GM19023 (cell line): ENCODE measurements around the gene ZNRF2.

Source experiments
- ATAC-seq: cut with Tn5 transposase; IDR thresholded peaks from one replicate; pipeline ENCODE4 v1.9.1; 2021; ENCODE audit warnings: mild to moderate bottlenecking, moderate library complexity; ENCODE audit not compliant: unreplicated experiment

ZNRF2 gene

DNA sequence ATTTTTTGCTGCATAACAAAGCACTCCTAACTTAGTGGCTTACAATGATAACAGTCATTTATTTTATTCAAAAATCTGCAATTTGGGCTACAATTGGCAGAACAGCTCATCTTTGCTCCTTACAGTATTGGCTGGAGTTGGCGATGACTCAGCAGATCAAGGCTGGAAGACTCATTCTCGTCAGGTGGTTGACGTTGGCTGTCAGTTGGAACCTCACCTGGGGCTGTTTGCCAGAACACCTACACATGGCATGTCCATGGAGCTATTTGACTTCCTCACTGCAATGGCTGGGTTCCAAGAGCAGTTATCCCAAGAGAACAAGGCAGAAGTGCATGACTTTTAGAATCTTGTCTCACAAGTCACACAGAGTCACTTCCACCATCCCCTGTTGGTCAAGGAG lies 119.1 kb downstream of the ZNRF2 start:
- no peak for ATAC-seq

DNA sequence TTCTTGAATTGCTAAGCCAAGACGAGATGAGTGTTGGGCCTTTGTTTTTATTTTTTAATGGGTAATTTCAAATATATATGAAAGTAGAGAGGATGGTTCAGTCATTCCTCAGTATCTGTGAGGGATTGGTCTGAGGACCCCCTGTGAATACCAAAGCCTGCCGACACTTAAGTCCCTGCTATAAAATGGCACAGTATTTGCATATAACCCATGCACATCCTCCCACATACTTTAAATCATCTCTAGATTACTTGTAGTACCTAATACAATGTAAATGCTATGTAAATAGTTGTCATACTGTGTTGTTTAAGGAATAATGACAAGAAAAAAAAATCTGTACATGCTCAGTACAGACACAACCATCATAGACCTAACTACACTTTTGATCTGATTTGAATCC lies 120.8 kb downstream of the ZNRF2 start:
- ATAC-seq = no peak

DNA sequence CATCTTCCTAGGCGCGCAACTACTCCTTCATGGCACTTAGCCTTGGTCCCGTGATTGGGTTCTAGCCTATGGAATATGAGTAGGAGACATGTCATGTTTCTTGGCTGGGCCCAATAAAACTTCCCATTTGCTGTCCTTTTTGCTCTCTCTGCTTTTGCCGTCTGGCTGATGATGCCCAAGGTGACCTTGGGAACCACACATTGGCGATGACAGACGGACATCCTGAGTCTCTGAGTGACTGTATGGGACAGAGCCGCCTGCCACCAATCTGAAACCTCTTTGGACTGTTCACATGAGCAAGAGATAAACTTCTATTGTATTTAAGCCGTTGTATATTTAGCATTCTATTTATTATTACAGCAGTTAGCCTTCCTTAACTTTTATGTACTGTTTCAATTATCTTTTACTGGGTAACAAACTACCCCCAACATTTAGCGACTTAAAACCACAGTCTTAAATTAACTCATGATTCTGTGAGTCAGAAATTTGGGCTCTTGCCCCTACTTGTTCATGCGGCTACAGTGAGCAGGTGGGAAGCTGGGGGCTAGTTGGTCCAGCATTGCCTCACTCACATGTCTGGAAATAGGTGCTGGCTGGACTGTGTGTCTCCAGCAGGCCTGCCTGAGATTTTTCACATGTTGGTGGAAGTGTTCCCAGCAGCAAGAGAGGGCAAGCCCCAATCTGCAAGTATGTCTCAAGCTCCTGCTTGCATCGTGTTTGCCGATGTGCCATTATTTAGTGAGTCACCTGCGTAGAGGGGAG lies 122.4 kb downstream of the ZNRF2 start:
- no peak for ATAC-seq

DNA sequence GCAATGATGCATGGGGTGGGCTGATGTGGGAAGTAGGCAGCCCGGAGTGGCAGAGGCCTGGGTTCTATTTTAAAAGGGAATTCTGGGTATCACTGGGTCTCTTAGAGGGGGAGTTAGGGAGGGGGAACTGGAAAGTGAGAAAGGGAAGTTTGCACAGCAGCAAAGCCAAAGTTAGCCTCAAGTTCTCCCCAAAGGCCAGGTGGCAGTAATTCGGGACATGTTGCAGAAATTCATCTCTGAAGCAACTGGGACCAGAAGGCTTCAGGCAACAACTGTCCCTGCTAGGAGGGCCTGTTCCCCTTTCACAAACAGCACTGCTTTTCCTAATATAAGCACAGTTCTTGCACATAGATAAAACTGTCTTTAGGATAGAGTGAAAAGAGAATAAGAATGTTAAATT lies 126.8 kb downstream of the ZNRF2 start:
- no peak for ATAC-seq

DNA sequence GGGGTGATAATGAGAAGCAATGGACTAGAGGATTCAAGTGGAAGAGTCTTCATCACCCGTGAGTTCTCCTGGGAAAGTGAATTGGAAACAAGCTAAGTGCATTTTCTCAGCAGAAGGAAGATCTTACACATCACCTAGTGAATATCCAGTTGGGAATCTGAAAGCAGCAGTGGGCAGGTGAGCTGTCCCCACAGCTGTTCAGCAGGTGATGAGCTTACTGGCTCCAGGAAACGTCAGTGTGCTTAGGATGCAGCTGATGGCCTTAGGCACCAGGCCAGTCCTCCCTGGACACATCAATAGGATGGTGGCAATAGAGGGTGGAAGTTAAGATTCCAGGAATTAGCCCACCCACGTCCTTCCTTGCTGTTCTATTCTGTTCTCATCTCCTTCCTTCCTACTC lies 127.5 kb downstream of the ZNRF2 start:
- no peak for ATAC-seq

DNA sequence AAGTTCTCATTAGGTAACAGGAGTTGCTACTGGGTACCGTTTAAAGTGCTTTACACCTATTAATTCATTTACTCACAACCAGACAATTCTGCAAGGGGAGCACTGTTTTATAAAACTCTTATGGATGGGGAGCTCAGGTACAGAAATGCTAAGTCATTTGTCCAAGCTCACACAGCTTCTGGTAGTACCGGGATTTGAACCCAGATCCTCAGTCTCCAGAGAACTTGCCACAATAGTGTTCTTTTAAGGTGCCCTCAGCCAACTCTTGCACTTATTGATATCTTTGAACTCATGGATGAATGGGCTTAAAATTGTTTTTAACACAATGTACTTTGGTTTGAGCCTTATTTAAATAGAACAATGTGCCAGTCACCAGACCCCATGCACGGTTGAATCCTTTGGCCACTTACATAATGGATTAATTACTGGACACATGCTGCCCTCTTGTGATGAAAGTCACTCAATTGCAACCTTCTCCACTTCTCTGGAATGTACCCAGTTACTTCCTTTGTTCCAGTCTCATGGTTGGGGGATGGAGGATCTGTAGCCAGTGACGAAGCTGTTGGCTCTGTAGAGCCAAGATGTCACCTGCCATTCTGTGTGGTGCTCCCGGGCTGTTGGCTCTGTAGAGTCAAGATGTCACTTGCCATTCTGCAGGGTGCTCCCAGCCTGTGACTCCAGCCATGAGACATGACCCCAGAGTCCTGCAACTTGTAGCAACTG lies 128.5 kb downstream of the ZNRF2 start:
- no peak for ATAC-seq

DNA sequence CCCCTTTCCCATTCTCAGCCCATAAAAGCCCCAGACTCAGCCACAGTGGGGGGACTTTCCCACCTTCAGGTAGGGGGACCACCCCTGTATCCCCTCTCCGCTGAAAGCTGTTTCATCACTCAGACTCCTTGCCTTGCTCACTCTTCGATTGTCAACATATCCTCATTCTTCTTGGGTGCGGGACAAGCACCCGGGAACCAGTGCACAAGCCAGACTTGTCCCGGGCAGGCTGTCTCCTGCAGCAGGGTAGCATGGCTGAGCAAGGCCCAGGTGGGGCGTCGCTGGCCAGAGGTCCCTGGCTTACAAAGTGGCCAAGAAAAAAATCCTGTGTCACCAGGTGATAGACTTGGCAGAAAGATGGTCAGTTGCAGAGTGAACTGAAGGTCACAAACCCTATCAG lies 129.5 kb downstream of the ZNRF2 start:
- no peak for ATAC-seq
